Measurements from ENCODE around the gene AKT2.
A peak's percentile ranks its signal among the peaks of the same experiment; 100 is the strongest.
"Not testable (repeated sequence)": the region's sequence is repeated elsewhere in the genome, so short reads cannot be mapped to it uniquely, and the experiment has no call there.

The AKT2 gene

DNA sequence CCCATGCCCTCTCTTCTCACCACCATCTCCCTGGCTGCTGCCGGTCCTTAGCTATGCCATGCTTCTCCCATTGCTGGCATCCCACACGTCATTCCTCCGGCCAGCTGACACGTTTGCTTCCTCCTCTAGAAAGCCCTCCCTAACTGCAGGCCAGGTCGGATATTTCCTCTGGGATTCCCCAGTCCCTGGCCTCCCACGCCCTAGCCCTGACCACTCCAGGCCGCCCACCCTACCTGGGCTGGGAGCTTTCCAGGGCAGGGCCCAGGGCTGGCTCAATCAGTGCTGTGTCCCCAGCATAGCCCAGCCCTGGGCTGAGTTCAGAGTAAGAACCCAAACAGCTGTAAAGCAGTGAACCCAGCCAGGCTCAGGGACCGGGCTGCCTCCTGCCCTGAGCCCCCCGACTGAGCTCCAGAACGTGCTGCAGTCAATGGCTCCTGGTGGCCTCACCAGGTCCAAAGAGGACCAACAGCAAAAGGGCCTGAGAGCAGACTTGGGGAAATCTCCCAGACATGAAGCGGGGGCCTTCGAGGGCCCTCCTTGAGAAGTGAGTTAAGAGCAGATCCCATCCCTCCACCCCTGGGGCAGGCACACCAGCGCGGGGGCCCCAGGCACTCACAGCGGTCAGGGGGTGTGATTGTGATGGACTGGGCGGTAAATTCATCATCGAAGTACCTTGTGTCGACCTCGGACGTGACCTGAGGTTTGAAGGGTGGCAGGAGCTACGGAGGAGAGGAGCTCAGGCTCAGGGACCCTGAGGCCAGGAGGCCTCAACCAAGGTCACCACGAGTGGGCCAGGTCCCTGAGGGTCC lies 50.5 kb downstream of the AKT2 start:
- no peak for DNase-seq

- DNase-seq: no peak
These were observed 51.2 kb downstream of the AKT2 start for GRCh38 chr19:40233811-40234389.

DNA sequence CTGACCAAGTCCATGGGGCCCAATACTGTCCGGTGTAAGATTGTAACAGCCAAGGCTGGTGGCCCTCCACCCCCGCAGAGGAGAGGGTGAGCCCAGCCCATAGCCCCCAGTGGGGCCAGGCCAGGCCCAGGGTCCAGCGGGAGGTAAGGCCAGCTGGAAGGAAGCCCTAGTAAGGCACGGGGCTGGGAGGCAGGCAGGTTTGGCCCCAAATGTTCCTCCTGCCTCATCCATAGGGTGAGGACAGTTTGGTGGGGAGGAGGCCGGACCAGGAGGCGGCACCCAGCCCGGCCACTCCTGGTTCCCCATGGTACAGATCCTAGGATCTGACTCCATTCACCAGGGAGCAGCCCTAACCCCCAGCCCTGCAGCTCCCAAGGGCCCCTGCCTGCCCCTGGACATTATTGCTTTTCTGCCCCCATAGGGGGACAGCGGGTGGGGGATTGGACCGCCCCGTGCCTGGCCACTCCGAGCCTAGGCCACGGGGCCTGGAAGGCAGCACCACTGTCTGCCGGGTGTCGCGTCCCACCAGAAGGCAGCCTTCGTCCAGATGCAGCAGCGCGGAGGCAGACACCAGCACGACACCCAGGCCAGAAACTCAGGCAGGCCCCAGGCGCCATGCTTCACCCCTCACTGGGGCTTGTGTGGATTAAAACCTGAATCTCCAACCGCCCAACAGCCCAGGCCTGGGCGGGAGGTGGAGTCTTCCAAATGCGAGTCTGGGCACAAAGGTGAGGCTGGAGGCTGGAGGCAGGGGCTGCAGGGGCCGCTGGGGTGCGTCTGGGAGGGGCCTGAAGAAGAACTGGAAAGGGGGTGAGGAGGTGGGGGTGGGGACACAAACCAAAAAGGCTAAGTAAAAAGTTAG lies 52.0 kb downstream of the AKT2 start:
- no peak for DNase-seq

DNA sequence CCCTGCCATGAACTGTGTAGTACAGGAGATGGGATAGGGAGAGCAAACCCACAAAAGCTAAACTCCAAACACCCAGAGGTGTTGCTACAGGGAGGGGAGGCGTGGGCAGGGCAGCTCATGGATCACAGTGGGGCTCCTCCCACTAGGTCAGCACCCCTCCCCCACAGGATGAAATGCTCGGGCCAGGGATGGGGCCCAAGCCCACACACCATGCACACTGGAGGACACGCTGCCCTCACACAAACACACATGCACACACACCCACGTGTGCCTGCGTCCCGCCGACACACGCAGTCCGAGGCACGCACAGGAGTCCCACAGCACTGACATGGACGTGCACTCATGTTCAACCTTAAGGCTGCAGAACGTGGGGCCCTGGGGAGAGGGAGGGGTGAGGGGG lies 52.7 kb downstream of the AKT2 start:
- DNase-seq: no peak

- no peak for DNase-seq
These were observed 53.4 kb downstream of the AKT2 start for GRCh38 chr19:40231544-40232424.

- no peak for DNase-seq
These were observed 54.1 kb downstream of the AKT2 start for GRCh38 chr19:40231057-40231456.

- DNase-seq: no peak
These were observed 55.2 kb downstream of the AKT2 start for GRCh38 chr19:40229926-40230417.

- no peak for DNase-seq
These were observed 55.7 kb downstream of the AKT2 start for GRCh38 chr19:40229484-40229883.

- DNase-seq: no peak
These were observed 56.3 kb downstream of the AKT2 start for GRCh38 chr19:40228863-40229262.

- DNase-seq: no peak
These were observed 56.8 kb downstream of the AKT2 start for GRCh38 chr19:40228346-40228745.

GRCh38 chr19:40225440-40226305 lies 59.5 kb downstream of the AKT2 start:
- DNase-seq: no peak

- DNase-seq: no peak
These were observed 60.6 kb downstream of the AKT2 start for GRCh38 chr19:40224342-40225150.

- DNase-seq: no peak
These were observed 61.9 kb downstream of the AKT2 start for GRCh38 chr19:40223135-40223822.

GRCh38 chr19:40221858-40222619 lies 63.1 kb downstream of the AKT2 start:
- DNase-seq: peak; percentile 92 to 94 (median 92)

DNA sequence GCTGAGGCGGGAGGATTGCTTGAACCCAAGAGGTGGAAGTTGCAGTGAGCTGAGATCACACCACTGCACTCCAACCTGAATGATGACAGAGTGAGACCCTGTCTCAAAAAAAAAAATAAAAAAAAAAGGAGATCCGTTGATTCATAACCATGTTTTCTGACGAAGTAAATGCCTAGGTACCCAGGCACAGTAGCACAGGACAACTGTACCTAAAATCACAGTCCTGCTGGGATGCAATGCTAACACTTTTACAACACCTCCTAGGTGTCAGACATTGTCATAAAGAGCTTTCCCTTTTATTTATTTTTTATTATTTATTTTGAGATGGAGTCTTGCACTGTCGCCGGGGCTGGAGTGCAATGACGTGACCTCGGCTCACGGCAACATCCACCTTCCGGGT lies 64.5 kb downstream of the AKT2 start:
- DNase-seq: no peak

- DNase-seq: peak; percentile 62 to 77 (median 68)
These were observed 65.3 kb downstream of the AKT2 start for GRCh38 chr19:40219721-40220276.

GRCh38 chr19:40219029-40219428 lies 66.1 kb downstream of the AKT2 start:
- not testable (repeated sequence) for DNase-seq
